ENCODE results near the gene SLC40A1.

The SLC40A1 gene

DNA sequence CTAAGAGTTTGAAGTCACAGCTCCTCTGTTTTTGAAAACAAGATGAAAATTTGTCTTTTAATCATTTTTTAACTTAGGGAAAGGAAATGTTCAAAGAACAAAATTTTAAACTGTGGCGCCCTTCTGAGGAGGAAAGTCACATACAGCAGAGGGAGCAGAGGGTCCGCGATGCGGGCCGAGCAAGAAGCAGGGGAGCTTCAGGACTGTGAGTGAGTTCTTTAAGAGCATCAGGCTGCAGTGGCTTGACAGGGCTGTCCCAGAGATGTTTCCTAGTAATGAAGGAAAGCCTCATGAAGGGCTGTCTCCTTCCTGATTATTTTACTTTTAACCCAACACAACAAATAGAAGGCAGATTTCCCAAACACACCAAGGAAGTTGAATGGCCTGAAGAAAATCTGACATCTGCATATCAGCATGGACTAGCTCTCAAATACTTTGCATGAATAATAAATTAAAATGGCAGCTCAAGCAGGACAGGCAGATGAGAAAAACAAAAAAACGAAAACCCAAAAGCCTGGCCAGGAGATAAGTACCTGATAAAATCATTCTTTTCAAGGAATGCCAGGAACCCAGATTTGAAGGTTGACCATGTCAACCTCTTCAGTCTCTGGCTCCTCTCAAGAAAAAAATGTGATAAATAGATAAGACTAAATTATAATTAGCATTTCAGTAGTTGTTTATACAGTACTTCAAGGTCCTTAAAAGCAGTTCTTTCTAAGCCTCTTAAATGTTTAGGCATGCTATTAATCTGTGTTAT is 60.8 kb downstream of the SLC40A1 start:
- no peak for DNase-seq (ENCODE audit: extremely low read depth, insufficient read length)
- H3K4me3 ChIP-seq (replicated peaks; ENCODE audit: low read depth, low read length) = no peak overlapping the region
- H3K27me3 ChIP-seq (replicated peaks; ENCODE audit: control insufficient read depth, insufficient read depth, low read length) = no peaks in the 10 kb centered on the region
- TF ChIP-seq, protein P1, sequence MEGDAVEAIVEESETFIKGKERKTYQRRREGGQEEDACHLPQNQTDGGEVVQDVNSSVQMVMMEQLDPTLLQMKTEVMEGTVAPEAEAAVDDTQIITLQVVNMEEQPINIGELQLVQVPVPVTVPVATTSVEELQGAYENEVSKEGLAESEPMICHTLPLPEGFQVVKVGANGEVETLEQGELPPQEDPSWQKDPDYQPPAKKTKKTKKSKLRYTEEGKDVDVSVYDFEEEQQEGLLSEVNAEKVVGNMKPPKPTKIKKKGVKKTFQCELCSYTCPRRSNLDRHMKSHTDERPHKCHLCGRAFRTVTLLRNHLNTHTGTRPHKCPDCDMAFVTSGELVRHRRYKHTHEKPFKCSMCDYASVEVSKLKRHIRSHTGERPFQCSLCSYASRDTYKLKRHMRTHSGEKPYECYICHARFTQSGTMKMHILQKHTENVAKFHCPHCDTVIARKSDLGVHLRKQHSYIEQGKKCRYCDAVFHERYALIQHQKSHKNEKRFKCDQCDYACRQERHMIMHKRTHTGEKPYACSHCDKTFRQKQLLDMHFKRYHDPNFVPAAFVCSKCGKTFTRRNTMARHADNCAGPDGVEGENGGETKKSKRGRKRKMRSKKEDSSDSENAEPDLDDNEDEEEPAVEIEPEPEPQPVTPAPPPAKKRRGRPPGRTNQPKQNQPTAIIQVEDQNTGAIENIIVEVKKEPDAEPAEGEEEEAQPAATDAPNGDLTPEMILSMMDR (IDR thresholded peaks at IDR 0.05; ENCODE audit: insufficient read depth, low read length, poor library complexity, severe bottlenecking) = no peak
- no peaks in the 10 kb centered on the region for H3K36me3 ChIP-seq (ENCODE audit: control insufficient read depth, insufficient read depth, low read length)

DNA sequence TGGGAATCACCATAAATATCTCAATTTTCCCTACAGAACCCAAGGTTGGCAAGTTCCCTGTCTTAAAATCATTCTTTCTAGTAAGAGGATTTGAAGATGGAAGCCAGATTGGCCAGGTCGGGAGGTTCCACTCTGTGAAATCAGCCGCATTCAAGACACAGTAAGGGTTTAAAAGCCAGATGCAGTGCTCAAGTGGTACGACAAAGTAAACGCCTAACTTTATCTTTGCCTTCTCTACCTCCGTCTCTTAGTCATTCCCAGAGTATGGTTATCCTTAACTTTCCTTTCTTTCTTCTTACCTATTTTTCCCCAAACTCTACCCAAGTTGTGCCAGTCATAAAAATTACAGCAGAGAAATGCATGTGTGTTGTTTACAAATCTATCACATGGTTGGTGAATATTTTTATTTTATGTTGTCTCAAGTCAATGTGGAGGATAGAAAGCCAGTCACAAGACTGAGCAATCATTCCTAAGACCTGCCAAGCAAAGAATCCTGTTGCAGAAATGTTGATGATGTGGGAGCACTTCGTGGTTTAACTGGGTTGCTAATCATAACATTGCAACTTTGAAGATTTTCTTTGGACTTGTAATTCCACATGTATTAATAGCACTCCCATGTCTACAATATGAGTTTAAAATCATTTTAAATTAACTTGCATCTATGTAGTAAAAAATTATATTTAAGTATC is 62.6 kb downstream of the SLC40A1 start:
- DNase-seq (ENCODE audit: extremely low read depth, insufficient read length) = no peak
- no peaks in the 10 kb centered on the region for H3K36me3 ChIP-seq (ENCODE audit: control insufficient read depth, insufficient read depth, low read length)
- H3K27me3 ChIP-seq (replicated peaks; ENCODE audit: control insufficient read depth, insufficient read depth, low read length) = no peaks in the 10 kb centered on the region
- TF ChIP-seq, protein P1 (IDR thresholded peaks at IDR 0.05; ENCODE audit: insufficient read depth, low read length, poor library complexity, severe bottlenecking) = no peak
- H3K4me3 ChIP-seq (replicated peaks; ENCODE audit: low read depth, low read length) = no peak overlapping the region

DNA sequence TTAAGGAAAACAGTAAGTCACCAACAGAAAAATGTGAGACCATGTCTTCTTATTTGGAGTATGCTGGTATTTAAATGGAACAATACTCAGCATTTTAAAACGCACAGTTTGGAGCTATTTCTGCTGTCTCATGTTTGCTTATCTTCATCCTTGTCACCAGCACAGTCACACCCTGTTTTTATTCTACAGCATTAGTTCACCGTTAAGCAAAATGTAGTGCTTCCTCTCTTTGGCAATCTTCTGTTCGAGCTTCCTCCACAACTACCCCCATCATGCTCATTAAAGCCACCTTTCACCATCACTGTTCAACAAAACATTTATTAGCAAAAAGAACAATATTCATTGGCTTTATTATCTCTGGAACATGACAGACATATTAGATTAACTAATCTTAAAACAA is 64.0 kb downstream of the SLC40A1 start:
- TF ChIP-seq, protein P1 (IDR thresholded peaks at IDR 0.05; ENCODE audit: insufficient read depth, low read length, poor library complexity, severe bottlenecking) = no peak
- no peak for DNase-seq (ENCODE audit: extremely low read depth, insufficient read length)
- Histone ChIP-seq H3K4me3 (replicated peaks; ENCODE audit: low read depth, low read length) (no peak overlapping the region), H3K36me3 (ENCODE audit: control insufficient read depth, insufficient read depth, low read length) (no peaks in the 10 kb centered on the region), H3K27me3 (replicated peaks; ENCODE audit: control insufficient read depth, insufficient read depth, low read length) (no peaks in the 10 kb centered on the region)

DNA sequence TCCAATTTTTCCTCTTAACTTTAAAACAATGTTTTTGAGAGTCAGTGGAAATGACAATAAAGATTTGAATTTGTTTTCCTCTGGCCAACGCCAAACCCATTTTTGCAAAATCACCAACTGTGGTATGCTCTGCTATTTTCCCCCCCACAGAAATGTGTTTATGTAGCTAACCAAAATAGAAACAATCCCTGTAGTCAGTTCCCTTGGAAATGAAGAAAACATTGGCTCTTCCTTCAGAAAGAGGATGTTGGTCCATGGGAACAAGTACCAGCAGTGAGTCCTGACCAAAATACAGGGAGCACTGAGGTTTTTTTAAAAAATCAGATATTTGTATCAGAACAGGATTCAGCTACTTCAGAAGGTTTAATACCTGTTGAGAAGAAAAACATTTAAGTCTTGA is 65.3 kb downstream of the SLC40A1 start:
- H3K4me3 ChIP-seq (replicated peaks; ENCODE audit: low read depth, low read length) = no peak overlapping the region
- TF ChIP-seq, protein P1 (IDR thresholded peaks at IDR 0.05; ENCODE audit: insufficient read depth, low read length, poor library complexity, severe bottlenecking) = no peak
- H3K36me3 ChIP-seq (ENCODE audit: control insufficient read depth, insufficient read depth, low read length) = no peaks in the 10 kb centered on the region
- no peaks in the 10 kb centered on the region for H3K27me3 ChIP-seq (replicated peaks; ENCODE audit: control insufficient read depth, insufficient read depth, low read length)
- no peak for DNase-seq (ENCODE audit: extremely low read depth, insufficient read length)

DNA sequence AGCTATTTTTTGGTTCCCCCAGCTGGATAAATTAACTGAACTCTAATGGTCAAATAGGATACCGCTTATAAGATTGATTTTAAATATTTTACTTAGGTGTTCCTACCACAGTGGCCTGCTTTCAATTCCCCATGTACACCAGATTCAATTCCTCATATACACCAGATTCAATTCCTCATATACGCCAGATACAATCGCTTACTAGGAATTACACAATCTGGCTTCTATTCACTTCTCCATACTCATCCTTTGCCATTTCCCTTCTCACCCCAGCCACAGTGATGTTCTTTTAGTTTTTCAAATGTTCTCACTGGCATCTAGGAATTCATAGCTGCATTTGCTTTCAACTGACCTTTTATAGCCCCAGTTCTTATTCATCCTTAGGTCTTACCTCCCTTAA is 66.5 kb downstream of the SLC40A1 start:
- no peak for DNase-seq (ENCODE audit: extremely low read depth, insufficient read length)
- TF ChIP-seq, protein P1 (IDR thresholded peaks at IDR 0.05; ENCODE audit: insufficient read depth, low read length, poor library complexity, severe bottlenecking) = no peak
- Histone ChIP-seq H3K4me3 (replicated peaks; ENCODE audit: low read depth, low read length) (no peak overlapping the region), H3K27me3 (replicated peaks; ENCODE audit: control insufficient read depth, insufficient read depth, low read length) (no peaks in the 10 kb centered on the region), H3K36me3 (ENCODE audit: control insufficient read depth, insufficient read depth, low read length) (no peaks in the 10 kb centered on the region)

Data from GM06990 (cell line).